ENCODE results near the gene GABRA4. TPM values are rescaled to one million over a fixed set of nuclear protein-coding genes. Genes with fewer than 3 reads are reported as not detected.

Gene GABRA4
- total and polyA plus RNA-seq, 12 donors: 2.4 to 57.1 (median 25.4) TPM

DNA sequence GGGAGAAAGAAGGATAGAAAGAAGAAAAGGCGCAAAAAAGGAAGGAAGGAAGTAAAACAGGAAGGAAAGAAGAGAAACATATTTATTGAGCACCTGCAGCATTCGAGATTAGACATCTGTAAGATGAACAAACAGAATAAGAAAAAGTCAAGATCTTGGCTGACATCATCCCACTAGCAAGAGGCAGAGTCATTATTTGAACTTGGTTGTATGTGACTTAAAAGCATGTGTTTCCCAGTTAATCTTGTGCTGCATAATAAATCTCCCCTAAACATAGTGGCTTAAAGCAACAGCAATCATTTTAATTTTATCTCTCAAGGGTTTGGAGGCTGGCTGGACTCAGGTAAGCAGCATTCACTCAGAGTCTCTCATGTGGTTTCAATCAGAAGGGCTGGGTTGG is 45.8 kb downstream of the GABRA4 start:
- Histone ChIP-seq H3K4me3 (no peak overlapping the region), H3K4me1 (peaks cover 0 to 63% (median 0%) of the 10 kb centered on the region in 9 donors), H3K27ac (peak overlapping the region in 5 of 10 donors; percentile 49 to 63 (median 61)), H3K9me3 (no peaks in the 10 kb centered on the region), H3K27me3 (no peaks in the 10 kb centered on the region), H3K36me3 (no peaks in the 10 kb centered on the region)
- TF ChIP-seq, protein P1, sequence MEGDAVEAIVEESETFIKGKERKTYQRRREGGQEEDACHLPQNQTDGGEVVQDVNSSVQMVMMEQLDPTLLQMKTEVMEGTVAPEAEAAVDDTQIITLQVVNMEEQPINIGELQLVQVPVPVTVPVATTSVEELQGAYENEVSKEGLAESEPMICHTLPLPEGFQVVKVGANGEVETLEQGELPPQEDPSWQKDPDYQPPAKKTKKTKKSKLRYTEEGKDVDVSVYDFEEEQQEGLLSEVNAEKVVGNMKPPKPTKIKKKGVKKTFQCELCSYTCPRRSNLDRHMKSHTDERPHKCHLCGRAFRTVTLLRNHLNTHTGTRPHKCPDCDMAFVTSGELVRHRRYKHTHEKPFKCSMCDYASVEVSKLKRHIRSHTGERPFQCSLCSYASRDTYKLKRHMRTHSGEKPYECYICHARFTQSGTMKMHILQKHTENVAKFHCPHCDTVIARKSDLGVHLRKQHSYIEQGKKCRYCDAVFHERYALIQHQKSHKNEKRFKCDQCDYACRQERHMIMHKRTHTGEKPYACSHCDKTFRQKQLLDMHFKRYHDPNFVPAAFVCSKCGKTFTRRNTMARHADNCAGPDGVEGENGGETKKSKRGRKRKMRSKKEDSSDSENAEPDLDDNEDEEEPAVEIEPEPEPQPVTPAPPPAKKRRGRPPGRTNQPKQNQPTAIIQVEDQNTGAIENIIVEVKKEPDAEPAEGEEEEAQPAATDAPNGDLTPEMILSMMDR (IDR thresholded peaks at IDR 0.05): no peak
- intact Hi-C loops (cut with DNase I): loop anchor here in 2 of 10 donors (5.0 to 10.0 kb wide), 2 partner anchors 45 to 177 kb away; partner anchors contain the start of gene GABRA4 (in 1 of the 2)
- 32 to 44% methylated on average over 2 of the region's 2 CpGs for WGBS, 2 donors
- no peak for ATAC-seq
- DNase-seq: no peak

DNA sequence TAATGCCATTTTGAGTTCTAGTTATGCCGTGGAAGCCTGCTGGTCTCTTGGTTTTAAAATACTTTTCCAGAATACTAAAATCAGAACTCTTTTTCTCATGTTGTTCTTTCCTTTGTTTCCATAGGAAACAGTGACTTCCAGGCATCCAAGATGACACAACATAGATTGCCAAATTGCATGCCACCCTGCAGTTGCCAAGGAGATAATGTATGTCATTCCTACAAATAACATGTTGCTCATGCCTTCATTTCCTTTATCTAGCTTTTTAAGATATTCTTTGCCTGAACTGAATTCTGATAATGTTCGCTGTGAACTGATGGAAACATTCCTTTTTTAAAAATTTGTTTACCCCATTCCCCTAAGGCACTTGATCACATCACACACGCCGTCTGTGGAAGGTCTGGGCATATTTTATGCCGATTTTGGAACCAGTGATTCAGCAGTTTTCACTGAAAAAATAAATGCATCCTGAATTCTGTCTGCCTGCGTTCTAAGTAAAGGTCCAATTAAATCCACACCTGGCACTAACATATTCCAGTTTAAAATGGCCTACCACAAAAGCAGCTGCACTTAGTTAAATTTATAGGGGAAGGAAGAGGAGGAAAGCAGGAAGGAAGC is 46.4 kb downstream of the GABRA4 start:
- peaks cover 0 to 59% (median 0%) of the 10 kb centered on the region in 9 donors for H3K4me1 ChIP-seq
- H3K4me3 ChIP-seq: no peak overlapping the region
- no peaks in the 10 kb centered on the region for H3K27me3 ChIP-seq
- intact Hi-C loops (cut with DNase I): loop anchor here in 2 of 10 donors (5.0 to 10.0 kb wide), 2 partner anchors 45 to 178 kb away; partner anchors contain the start of gene GABRA4 (in 1 of the 2)
- DNase-seq: no peak
- H3K36me3 ChIP-seq: no peaks in the 10 kb centered on the region
- peak in 2 of 8 donors; percentile 46 to 49 for ATAC-seq
- 24 to 29% methylated on average over 6 of the region's 6 CpGs for WGBS, 2 donors
- TF ChIP-seq, protein P1 (IDR thresholded peaks at IDR 0.05): no peak
- no peaks in the 10 kb centered on the region for H3K9me3 ChIP-seq
- H3K27ac ChIP-seq: peak overlapping the region in 5 of 10 donors; percentile 55 to 63 (median 61)

GRCh38 chr4:46945062-46945461 is 48.3 kb downstream of the GABRA4 start:
- H3K27ac ChIP-seq: peak overlapping the region in 5 of 10 donors; percentile 40 to 63 (median 61)
- TF ChIP-seq, protein P1 (IDR thresholded peaks at IDR 0.05): no peak
- ATAC-seq: peak in 7 of 8 donors; percentile 43 to 91 (median 71)

GRCh38 chr4:46944345-46944744 is 49.0 kb downstream of the GABRA4 start:
- H3K9me3 ChIP-seq: no peaks in the 10 kb centered on the region
- no peak overlapping the region for H3K4me3 ChIP-seq
- peaks cover 0 to 41% (median 0%) of the 10 kb centered on the region in 9 donors for H3K4me1 ChIP-seq
- H3K36me3 ChIP-seq: no peaks in the 10 kb centered on the region
- H3K27me3 ChIP-seq: no peaks in the 10 kb centered on the region
- peak overlapping the region in 1 of 10 donors; percentile 61 for H3K27ac ChIP-seq
- ATAC-seq (no peak), DNase-seq (no peak)
- TF ChIP-seq, protein P1 (IDR thresholded peaks at IDR 0.05): no peak
- intact Hi-C loops (cut with DNase I): loop anchor here in 1 of 10 donors (10.0 kb wide), 1 partner anchor 180 kb away; no protein-coding TSS in a partner anchor
- WGBS, 2 donors: 88 to 94% methylated on average over 1 of the region's 1 CpG

More at GRCh38 chr4:46945062-46945461, 48.3 kb downstream of the GABRA4 start:
- Histone ChIP-seq H3K4me3 (no peak overlapping the region), H3K27me3 (no peaks in the 10 kb centered on the region), H3K36me3 (no peaks in the 10 kb centered on the region), H3K9me3 (no peaks in the 10 kb centered on the region), H3K4me1 (peaks cover 0 to 48% (median 0%) of the 10 kb centered on the region in 9 donors)
- no peak for DNase-seq
- intact Hi-C loops (cut with DNase I): loop anchor here in 2 of 10 donors (5.0 to 10.0 kb wide), 2 partner anchors 47 to 180 kb away; partner anchors contain the start of gene GABRA4 (in 1 of the 2)
